Liver (tissue), 3 donors: Measurements from ENCODE around the gene NUTF2.

Source experiments
- CTCF ChIP-seq: fragments of 150-350 bp; IDR thresholded peaks from 2 replicates; pipeline ENCODE4 v1.5.1; 2017; ENCODE audit warnings: improper control_type of control experiment, low read depth, low read length; ENCODE audit not compliant: missing input control
- EGR1 ChIP-seq, 2 donors: IDR thresholded peaks; 2 replicates each; pipeline ENCODE4 v1.6.1; 2016 to 2018; ENCODE audit warnings: antibody characterized with exemption in 2 of 2, low read depth in 2 of 2
- RAD21 ChIP-seq, 2 donors: IDR thresholded peaks; 2 replicates each; pipeline ENCODE4 v1.6.1; 2016; ENCODE audit warnings: antibody characterized with exemption in 2 of 2, mild to moderate bottlenecking in 2 of 2
- REST ChIP-seq: IDR thresholded peaks from 2 replicates; pipeline ENCODE4 v1.6.1; 2016; ENCODE audit warnings: antibody characterized with exemption, mild to moderate bottlenecking
- TAF1 ChIP-seq: conservative IDR thresholded peaks from 2 replicates; pipeline ENCODE4 v1.6.1; 2016; ENCODE audit warnings: antibody characterized with exemption, mild to moderate bottlenecking
- YY1 ChIP-seq: IDR thresholded peaks from 2 replicates; pipeline ENCODE4 v1.6.1; 2016; ENCODE audit warnings: antibody characterized with exemption, mild to moderate bottlenecking
- TF ChIP-seq, protein P1 (sequence below): IDR thresholded peaks from 2 replicates; pipeline ENCODE4 v1.6.1; 2016; ENCODE audit warnings: antibody characterized with exemption
- donor health status: healthy.
- donor health status: healthy.

GRCh38 chr16:67814567-67814966 is 32.2 kb upstream of the NUTF2 start:
- TF ChIP-seq CTCF, result no peak
- TF ChIP-seq REST, result no peak
- no peak for TF ChIP-seq YY1
- TF ChIP-seq, protein P1, sequence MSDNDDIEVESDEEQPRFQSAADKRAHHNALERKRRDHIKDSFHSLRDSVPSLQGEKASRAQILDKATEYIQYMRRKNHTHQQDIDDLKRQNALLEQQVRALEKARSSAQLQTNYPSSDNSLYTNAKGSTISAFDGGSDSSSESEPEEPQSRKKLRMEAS, result no peak
- no peak for TF ChIP-seq RAD21 (IDR thresholded peaks at IDR 0.05)
- no peak for TF ChIP-seq EGR1 (IDR thresholded peaks at IDR 0.05; ENCODE audit: low read depth in 2 of 2)
- TF ChIP-seq TAF1, result no peak
